ENCODE results near the gene EAF1.

The EAF1 gene

GRCh38 chr3:15460891-15461531 is 33.6 kb downstream of the EAF1 start:
- Histone ChIP-seq H3K36me3 (ENCODE audit: control insufficient read depth, insufficient read depth, low read length) (no peaks in the 10 kb centered on the region), H3K4me3 (ENCODE audit: low read length) (no peak overlapping the region), H3K4me1 (ENCODE audit: control insufficient read depth, insufficient read depth, low read length) (no peaks in the 10 kb centered on the region), H3K9me3 (ENCODE audit: control insufficient read depth, insufficient read depth, low read length) (no peaks in the 10 kb centered on the region), H3K27me3 (ENCODE audit: control insufficient read depth, insufficient read depth, low read length) (no peaks in the 10 kb centered on the region), H3K27ac (ENCODE audit: low read length) (no peak overlapping the region)
- WGBS (ENCODE audit: insufficient coverage, insufficient read length), result no CpG with 5 or more reads among the region's 4 CpGs
- no peak for DNase-seq (ENCODE audit: low read depth, low spot score)

GRCh38 chr3:15462451-15462850 is 35.1 kb downstream of the EAF1 start:
- Histone ChIP-seq H3K4me3 (ENCODE audit: low read length) (no peak overlapping the region), H3K9me3 (ENCODE audit: control insufficient read depth, insufficient read depth, low read length) (no peaks in the 10 kb centered on the region), H3K27ac (ENCODE audit: low read length) (no peak overlapping the region), H3K27me3 (ENCODE audit: control insufficient read depth, insufficient read depth, low read length) (no peaks in the 10 kb centered on the region), H3K36me3 (ENCODE audit: control insufficient read depth, insufficient read depth, low read length) (no peaks in the 10 kb centered on the region), H3K4me1 (ENCODE audit: control insufficient read depth, insufficient read depth, low read length) (no peaks in the 10 kb centered on the region)
- DNase-seq (ENCODE audit: low read depth, low spot score), result no peak
- WGBS (ENCODE audit: insufficient coverage, insufficient read length), result no CpG with 5 or more reads among the region's 5 CpGs

GRCh38 chr3:15465876-15466585 is 38.6 kb downstream of the EAF1 start:
- Histone ChIP-seq H3K36me3 (ENCODE audit: control insufficient read depth, insufficient read depth, low read length) (no peaks in the 10 kb centered on the region), H3K9me3 (ENCODE audit: control insufficient read depth, insufficient read depth, low read length) (no peaks in the 10 kb centered on the region), H3K4me3 (ENCODE audit: low read length) (no peak overlapping the region), H3K27me3 (ENCODE audit: control insufficient read depth, insufficient read depth, low read length) (no peaks in the 10 kb centered on the region), H3K27ac (ENCODE audit: low read length) (no peak overlapping the region), H3K4me1 (ENCODE audit: control insufficient read depth, insufficient read depth, low read length) (no peaks in the 10 kb centered on the region)
- WGBS (ENCODE audit: insufficient coverage, insufficient read length), result no CpG with 5 or more reads among the region's 6 CpGs
- no peak for DNase-seq (ENCODE audit: low read depth, low spot score)

GRCh38 chr3:15467227-15468181 is 40.1 kb downstream of the EAF1 start:
- Histone ChIP-seq H3K36me3 (ENCODE audit: control insufficient read depth, insufficient read depth, low read length) (no peaks in the 10 kb centered on the region), H3K4me3 (ENCODE audit: low read length) (no peak overlapping the region)
- no CpG with 5 or more reads among the region's 11 CpGs for WGBS (ENCODE audit: insufficient coverage, insufficient read length)

GRCh38 chr3:15470261-15470660 is 42.9 kb downstream of the EAF1 start:
- no CpG with 5 or more reads among the region's 6 CpGs for WGBS (ENCODE audit: insufficient coverage, insufficient read length)
- no peaks in the 10 kb centered on the region for H3K36me3 ChIP-seq (ENCODE audit: control insufficient read depth, insufficient read depth, low read length)

More at GRCh38 chr3:15467227-15468181, 40.1 kb downstream of the EAF1 start:
- Histone ChIP-seq H3K4me1 (ENCODE audit: control insufficient read depth, insufficient read depth, low read length) (no peaks in the 10 kb centered on the region), H3K27ac (ENCODE audit: low read length) (no peak overlapping the region), H3K9me3 (ENCODE audit: control insufficient read depth, insufficient read depth, low read length) (no peaks in the 10 kb centered on the region), H3K27me3 (ENCODE audit: control insufficient read depth, insufficient read depth, low read length) (no peaks in the 10 kb centered on the region)
- no peak for DNase-seq (ENCODE audit: low read depth, low spot score)

GRCh38 chr3:15470849-15471248 is 43.5 kb downstream of the EAF1 start:
- Histone ChIP-seq H3K4me1 (ENCODE audit: control insufficient read depth, insufficient read depth, low read length) (no peaks in the 10 kb centered on the region), H3K27ac (ENCODE audit: low read length) (no peak overlapping the region), H3K9me3 (ENCODE audit: control insufficient read depth, insufficient read depth, low read length) (no peaks in the 10 kb centered on the region), H3K27me3 (ENCODE audit: control insufficient read depth, insufficient read depth, low read length) (no peaks in the 10 kb centered on the region), H3K4me3 (ENCODE audit: low read length) (no peak overlapping the region), H3K36me3 (ENCODE audit: control insufficient read depth, insufficient read depth, low read length) (no peaks in the 10 kb centered on the region)
- no CpG with 5 or more reads among the region's 2 CpGs for WGBS (ENCODE audit: insufficient coverage, insufficient read length)
- no peak for DNase-seq (ENCODE audit: low read depth, low spot score)

More at GRCh38 chr3:15470261-15470660, 42.9 kb downstream of the EAF1 start:
- no peaks in the 10 kb centered on the region for H3K4me1 ChIP-seq (ENCODE audit: control insufficient read depth, insufficient read depth, low read length)
- no peaks in the 10 kb centered on the region for H3K27me3 ChIP-seq (ENCODE audit: control insufficient read depth, insufficient read depth, low read length)
- no peak overlapping the region for H3K4me3 ChIP-seq (ENCODE audit: low read length)
- H3K27ac ChIP-seq (ENCODE audit: low read length), result no peak overlapping the region
- H3K9me3 ChIP-seq (ENCODE audit: control insufficient read depth, insufficient read depth, low read length), result no peaks in the 10 kb centered on the region
- peak; percentile 18 for DNase-seq (ENCODE audit: low read depth, low spot score)

- no peaks in the 10 kb centered on the region for H3K36me3 ChIP-seq (ENCODE audit: control insufficient read depth, insufficient read depth, low read length)
- no peaks in the 10 kb centered on the region for H3K27me3 ChIP-seq (ENCODE audit: control insufficient read depth, insufficient read depth, low read length)
- no peaks in the 10 kb centered on the region for H3K4me1 ChIP-seq (ENCODE audit: control insufficient read depth, insufficient read depth, low read length)
- no peaks in the 10 kb centered on the region for H3K9me3 ChIP-seq (ENCODE audit: control insufficient read depth, insufficient read depth, low read length)
- DNase-seq (ENCODE audit: low read depth, low spot score), result no peak
- WGBS (ENCODE audit: insufficient coverage, insufficient read length), result no CpG with 5 or more reads among the region's 3 CpGs
- no peak overlapping the region for H3K4me3 ChIP-seq (ENCODE audit: low read length)
- no peak overlapping the region for H3K27ac ChIP-seq (ENCODE audit: low read length)
Measured at GRCh38 chr3:15471861-15472260, 44.5 kb downstream of the EAF1 start.

- Histone ChIP-seq H3K4me1 (ENCODE audit: control insufficient read depth, insufficient read depth, low read length) (no peaks in the 10 kb centered on the region), H3K36me3 (ENCODE audit: control insufficient read depth, insufficient read depth, low read length) (no peaks in the 10 kb centered on the region), H3K4me3 (ENCODE audit: low read length) (no peak overlapping the region), H3K27me3 (ENCODE audit: control insufficient read depth, insufficient read depth, low read length) (no peaks in the 10 kb centered on the region), H3K27ac (ENCODE audit: low read length) (no peak overlapping the region), H3K9me3 (ENCODE audit: control insufficient read depth, insufficient read depth, low read length) (no peaks in the 10 kb centered on the region)
- no peak for DNase-seq (ENCODE audit: low read depth, low spot score)
- no CpG with 5 or more reads among the region's 5 CpGs for WGBS (ENCODE audit: insufficient coverage, insufficient read length)
Measured at GRCh38 chr3:15475161-15475560, 47.8 kb downstream of the EAF1 start.

- Histone ChIP-seq H3K4me3 (ENCODE audit: low read length) (no peak overlapping the region), H3K9me3 (ENCODE audit: control insufficient read depth, insufficient read depth, low read length) (no peaks in the 10 kb centered on the region), H3K27me3 (ENCODE audit: control insufficient read depth, insufficient read depth, low read length) (no peaks in the 10 kb centered on the region), H3K27ac (ENCODE audit: low read length) (no peak overlapping the region), H3K36me3 (ENCODE audit: control insufficient read depth, insufficient read depth, low read length) (no peaks in the 10 kb centered on the region), H3K4me1 (ENCODE audit: control insufficient read depth, insufficient read depth, low read length) (no peaks in the 10 kb centered on the region)
- no CpG with 5 or more reads among the region's 3 CpGs for WGBS (ENCODE audit: insufficient coverage, insufficient read length)
- no peak for DNase-seq (ENCODE audit: low read depth, low spot score)
Measured at GRCh38 chr3:15476378-15476777, 49.0 kb downstream of the EAF1 start.

GRCh38 chr3:15477951-15478639 is 50.7 kb downstream of the EAF1 start:
- H3K27ac ChIP-seq (ENCODE audit: low read length), result no peak overlapping the region
- no peaks in the 10 kb centered on the region for H3K9me3 ChIP-seq (ENCODE audit: control insufficient read depth, insufficient read depth, low read length)
- no peak overlapping the region for H3K4me3 ChIP-seq (ENCODE audit: low read length)
- no peaks in the 10 kb centered on the region for H3K36me3 ChIP-seq (ENCODE audit: control insufficient read depth, insufficient read depth, low read length)
- DNase-seq (ENCODE audit: low read depth, low spot score), result no peak
- no peaks in the 10 kb centered on the region for H3K27me3 ChIP-seq (ENCODE audit: control insufficient read depth, insufficient read depth, low read length)
- WGBS (ENCODE audit: insufficient coverage, insufficient read length), result no CpG with 5 or more reads among the region's 6 CpGs
- H3K4me1 ChIP-seq (ENCODE audit: control insufficient read depth, insufficient read depth, low read length), result no peaks in the 10 kb centered on the region

Data from iPS DF 6.9 (cell line).